GM21526 (cell line): Measurements from ENCODE around the gene FHIT.
"Not testable (repeated sequence)": the region's sequence is repeated elsewhere in the genome, so short reads cannot be mapped to it uniquely, and the experiment has no call there.

Experiments used
- ATAC-seq: cut with Tn5 transposase; IDR thresholded peaks from one replicate; pipeline ENCODE4 v1.9.1; 2021; ENCODE audit warnings: moderate library complexity; ENCODE audit not compliant: unreplicated experiment, low FRiP score

FHIT gene

GRCh38 chr3:60551455-60552209, 699.6 kb downstream of the FHIT start:
- ATAC-seq = no peak

GRCh38 chr3:60549863-60550262, 701.4 kb downstream of the FHIT start:
- no peak for ATAC-seq

- no peak for ATAC-seq
Observed at GRCh38 chr3:60542995-60543394, 708.3 kb downstream of the FHIT start.

- not testable (repeated sequence) for ATAC-seq
Observed at GRCh38 chr3:60539394-60539793, 711.9 kb downstream of the FHIT start.

GRCh38 chr3:60536420-60536819, 714.8 kb downstream of the FHIT start:
- no peak for ATAC-seq

GRCh38 chr3:60531759-60532158, 719.5 kb downstream of the FHIT start:
- no peak for ATAC-seq

- ATAC-seq = no peak
Observed at GRCh38 chr3:60528651-60529050, 722.6 kb downstream of the FHIT start.

- no peak for ATAC-seq
Observed at GRCh38 chr3:60523536-60523935, 727.7 kb downstream of the FHIT start.

- no peak for ATAC-seq
Observed at GRCh38 chr3:60517134-60517533, 734.1 kb downstream of the FHIT start.

- ATAC-seq = no peak
Observed at GRCh38 chr3:60514866-60515265, 736.4 kb downstream of the FHIT start.

GRCh38 chr3:60514085-60514649, 737.1 kb downstream of the FHIT start:
- ATAC-seq = no peak

- ATAC-seq = no peak
Observed at GRCh38 chr3:60513241-60513640, 738.0 kb downstream of the FHIT start.

- ATAC-seq = no peak
Observed at GRCh38 chr3:60512506-60512905, 738.7 kb downstream of the FHIT start.

- ATAC-seq = no peak
Observed at GRCh38 chr3:60509471-60509870, 741.8 kb downstream of the FHIT start.

GRCh38 chr3:60504827-60505457, 746.3 kb downstream of the FHIT start:
- no peak for ATAC-seq

GRCh38 chr3:60501314-60501713, 749.9 kb downstream of the FHIT start:
- no peak for ATAC-seq

GRCh38 chr3:60497902-60498301, 753.4 kb downstream of the FHIT start:
- no peak for ATAC-seq

GRCh38 chr3:60490992-60491391, 760.3 kb downstream of the FHIT start:
- ATAC-seq = no peak

GRCh38 chr3:60475096-60475495, 776.2 kb downstream of the FHIT start:
- no peak for ATAC-seq

GRCh38 chr3:60469481-60469880, 781.8 kb downstream of the FHIT start:
- ATAC-seq = no peak

- no peak for ATAC-seq
Observed at GRCh38 chr3:60463685-60464084, 787.6 kb downstream of the FHIT start.

GRCh38 chr3:60461267-60461666, 790.0 kb downstream of the FHIT start:
- ATAC-seq = no peak
